Lower lobe of right lung (tissue), 2 donors: ENCODE data around the gene RRAD. TPM values are rescaled to one million over a fixed set of nuclear protein-coding genes. Genes with fewer than 3 reads are reported as not detected.
"Not testable (repeated sequence)": the region's sequence is repeated elsewhere in the genome, so short reads cannot be mapped to it uniquely, and the experiment has no call there.

ENCODE experiments used
- ATAC-seq, 2 donors: fragments of 200-7000 bp; cut with Tn5 transposase; one replicate each; pipeline ENCODE4 v1.9.1; 2020 to 2022; ENCODE audit warnings: mild to moderate bottlenecking in 2 of 2, moderate library complexity in 2 of 2
- DNase-seq: peaks from one replicate; pipeline ENCODE4 v3.0.0-alpha.2; 2020
- H3K27ac ChIP-seq: fragments of 200-600 bp; one replicate; pipeline ENCODE4 v1.8.0; 2022
- H3K27me3 ChIP-seq: fragments of 200-600 bp; one replicate; pipeline ENCODE4 v1.8.0; 2022; ENCODE audit warnings: low read depth
- H3K36me3 ChIP-seq: fragments of 200-600 bp; one replicate; pipeline ENCODE4 v1.8.0; 2022; ENCODE audit warnings: mild to moderate bottlenecking
- H3K4me1 ChIP-seq: fragments of 200-600 bp; one replicate; pipeline ENCODE4 v1.8.0; 2022
- H3K4me3 ChIP-seq: fragments of 200-600 bp; one replicate; pipeline ENCODE4 v1.8.0; 2022; ENCODE audit warnings: mild to moderate bottlenecking
- H3K9me3 ChIP-seq: fragments of 200-600 bp; one replicate; pipeline ENCODE4 v1.8.0; 2022
- intact Hi-C: fragments of 100-400 bp; cut with DNase I; formaldehyde crosslinking; loops from one replicate; pipeline ENCODE4 v1.11.0; 2022
- long read RNA-seq: library from polyadenylated mRNA; unstranded; transcript quantifications from one replicate; pipeline ENCODE4 v2.0.0, GENCODE V29; 2021
- total RNA-seq: library from RNA; stranded (reverse); fragmentation: NEBNext Ultra II Directional; extraction: Animal tissue kit (Norgen Biotek cat#: 25700); gene quantifications from one replicate; pipeline ENCODE4 v1.2.1, GENCODE V29; 2021
- TF ChIP-seq, protein P1 (sequence below): fragments of 200-600 bp; IDR thresholded peaks from one replicate; pipeline ENCODE4 v1.8.0; 2022; ENCODE audit warnings: antibody characterized with exemption, mild to moderate bottlenecking
- donor health status: DM: no; HTN: yes; CAD: no; lungs with severe emphysema.

The RRAD gene, protein sequence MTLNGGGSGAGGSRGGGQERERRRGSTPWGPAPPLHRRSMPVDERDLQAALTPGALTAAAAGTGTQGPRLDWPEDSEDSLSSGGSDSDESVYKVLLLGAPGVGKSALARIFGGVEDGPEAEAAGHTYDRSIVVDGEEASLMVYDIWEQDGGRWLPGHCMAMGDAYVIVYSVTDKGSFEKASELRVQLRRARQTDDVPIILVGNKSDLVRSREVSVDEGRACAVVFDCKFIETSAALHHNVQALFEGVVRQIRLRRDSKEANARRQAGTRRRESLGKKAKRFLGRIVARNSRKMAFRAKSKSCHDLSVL
- 11.8 TPM for total RNA-seq
- long read RNA-seq, transcript RRAD-201 (5 exons, 1,569 nt), result major isoform, 38 of 48 reads
- long read RNA-seq, partial matches to known transcripts, result 8 of 48 reads
- long read RNA-seq, other reads (novel, unspliced or antisense), result 2 of 48 reads

GRCh38 chr16:66925322-66925840 lies at the start of gene RRAD:
TSS of gene RRAD (minus strand) at chr16:66925535. CDS start at chr16:66925179, 356 bp downstream.
- DNase-seq (peak; percentile 63), ATAC-seq (peak; percentile 48 to 61)
- Histone ChIP-seq H3K4me1 (peaks cover 55% of the 10 kb centered on the region), H3K4me3 (peak within 1 kb of the TSS; percentile 65), H3K27ac (peak within 1 kb of the TSS; percentile 79), H3K27me3 (peaks cover 13% of the 10 kb centered on the region), H3K36me3 (peaks cover 9% of the 10 kb centered on the region), H3K9me3 (no peaks in the 10 kb centered on the region)
- intact Hi-C loops, result no loop called here
- TF ChIP-seq, protein P1, sequence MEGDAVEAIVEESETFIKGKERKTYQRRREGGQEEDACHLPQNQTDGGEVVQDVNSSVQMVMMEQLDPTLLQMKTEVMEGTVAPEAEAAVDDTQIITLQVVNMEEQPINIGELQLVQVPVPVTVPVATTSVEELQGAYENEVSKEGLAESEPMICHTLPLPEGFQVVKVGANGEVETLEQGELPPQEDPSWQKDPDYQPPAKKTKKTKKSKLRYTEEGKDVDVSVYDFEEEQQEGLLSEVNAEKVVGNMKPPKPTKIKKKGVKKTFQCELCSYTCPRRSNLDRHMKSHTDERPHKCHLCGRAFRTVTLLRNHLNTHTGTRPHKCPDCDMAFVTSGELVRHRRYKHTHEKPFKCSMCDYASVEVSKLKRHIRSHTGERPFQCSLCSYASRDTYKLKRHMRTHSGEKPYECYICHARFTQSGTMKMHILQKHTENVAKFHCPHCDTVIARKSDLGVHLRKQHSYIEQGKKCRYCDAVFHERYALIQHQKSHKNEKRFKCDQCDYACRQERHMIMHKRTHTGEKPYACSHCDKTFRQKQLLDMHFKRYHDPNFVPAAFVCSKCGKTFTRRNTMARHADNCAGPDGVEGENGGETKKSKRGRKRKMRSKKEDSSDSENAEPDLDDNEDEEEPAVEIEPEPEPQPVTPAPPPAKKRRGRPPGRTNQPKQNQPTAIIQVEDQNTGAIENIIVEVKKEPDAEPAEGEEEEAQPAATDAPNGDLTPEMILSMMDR, result no peak

DNA sequence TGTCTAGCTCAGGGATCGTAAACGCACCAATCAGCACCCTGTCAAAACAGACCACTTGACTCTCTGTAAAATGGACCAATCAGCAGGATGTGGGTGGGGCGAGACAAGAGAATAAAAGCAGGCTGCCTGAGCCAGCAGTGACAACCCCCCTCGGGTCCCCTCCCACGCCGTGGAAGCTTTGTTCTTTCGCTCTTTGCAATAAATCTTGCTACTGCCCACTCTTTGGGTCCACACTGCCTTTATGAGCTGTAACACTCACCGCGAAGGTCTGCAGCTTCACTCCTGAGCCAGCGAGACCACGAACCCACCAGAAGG lies 49.6 kb upstream of the RRAD start:
- H3K4me3 ChIP-seq, DNase-seq, H3K36me3 ChIP-seq, H3K9me3 ChIP-seq, ATAC-seq, H3K27me3 ChIP-seq, H3K27ac ChIP-seq: not testable (repeated sequence)
- peaks cover 12% of the 10 kb centered on the region for H3K4me1 ChIP-seq
- intact Hi-C loops, result loop anchor here (10.0 kb wide), 1 partner anchor 180 kb away; the partner anchor contains the start of genes B3GNT9, FBXL8 and TRADD

DNA sequence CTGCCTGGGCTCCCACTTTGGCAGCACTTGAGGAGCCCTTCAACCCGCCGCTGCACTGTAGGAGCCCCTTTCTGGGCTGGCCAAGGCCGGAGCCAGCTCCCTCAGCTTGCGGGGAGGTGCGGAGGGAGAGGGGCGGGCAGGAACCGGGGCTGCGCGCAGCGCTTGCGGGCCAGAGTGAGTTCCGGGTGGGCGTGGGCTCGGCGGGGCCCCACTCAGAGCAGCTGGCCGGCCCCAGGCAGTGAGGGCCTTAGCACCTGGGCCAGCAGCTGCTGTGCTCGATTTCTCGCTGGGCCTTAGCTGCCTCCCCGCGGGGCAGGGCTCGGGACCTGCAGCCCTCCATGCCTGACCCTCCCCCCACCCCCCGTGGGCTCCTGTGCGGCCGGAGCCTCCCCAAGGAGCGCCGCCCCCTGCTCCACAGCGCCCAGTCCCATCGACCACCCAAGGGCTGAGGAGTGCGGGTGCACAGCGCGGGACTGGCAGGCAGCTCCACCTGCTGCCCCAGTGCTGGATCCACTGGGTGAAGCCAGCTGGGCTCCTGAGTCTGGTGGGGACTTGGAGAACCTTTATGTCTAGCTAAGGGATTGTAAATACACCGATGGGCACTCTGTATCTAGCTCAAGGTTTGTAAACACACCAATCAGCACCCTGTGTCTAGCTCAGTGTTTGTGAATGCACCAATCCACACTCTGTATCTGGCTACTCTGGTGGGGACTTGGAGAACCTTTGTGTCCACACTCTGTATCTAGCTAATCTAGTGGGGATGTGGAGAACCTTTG lies 49.0 kb upstream of the RRAD start:
- DNase-seq, H3K36me3 ChIP-seq, H3K27me3 ChIP-seq, H3K9me3 ChIP-seq, ATAC-seq, H3K4me3 ChIP-seq, H3K27ac ChIP-seq: not testable (repeated sequence)
- H3K4me1 ChIP-seq, result peaks cover 12% of the 10 kb centered on the region
- intact Hi-C loops, result loop anchor here (10.0 kb wide), 1 partner anchor 180 kb away; the partner anchor contains the start of genes B3GNT9, FBXL8 and TRADD

GRCh38 chr16:66973716-66974115 lies 48.4 kb upstream of the RRAD start:
- ATAC-seq (no peak), DNase-seq (no peak)
- Histone ChIP-seq H3K9me3 (no peaks in the 10 kb centered on the region), H3K27me3 (no peaks in the 10 kb centered on the region), H3K27ac (no peak overlapping the region), H3K36me3 (no peaks in the 10 kb centered on the region), H3K4me1 (peaks cover 11% of the 10 kb centered on the region), H3K4me3 (no peak overlapping the region)
- intact Hi-C loops, result loop anchor here (10.0 kb wide), 1 partner anchor 181 kb away; the partner anchor contains the start of genes B3GNT9, FBXL8 and TRADD
- TF ChIP-seq, protein P1, result no peak

GRCh38 chr16:66972983-66973382 lies 47.6 kb upstream of the RRAD start:
- ATAC-seq (no peak), DNase-seq (peak; percentile 46)
- no peaks in the 10 kb centered on the region for H3K27me3 ChIP-seq
- no peaks in the 10 kb centered on the region for H3K9me3 ChIP-seq
- peaks cover 4% of the 10 kb centered on the region for H3K4me1 ChIP-seq
- intact Hi-C loops, result loop anchor here (10.0 kb wide), 1 partner anchor 182 kb away; the partner anchor contains the start of genes B3GNT9, FBXL8 and TRADD
- no peak overlapping the region for H3K27ac ChIP-seq
- no peaks in the 10 kb centered on the region for H3K36me3 ChIP-seq
- TF ChIP-seq, protein P1, result no peak
- no peak overlapping the region for H3K4me3 ChIP-seq
